ENCODE results near the gene LIF. TPM values are rescaled to one million over a fixed set of nuclear protein-coding genes. Genes with fewer than 3 reads are reported as not detected.
A peak's percentile ranks its signal among the peaks of the same experiment; 100 is the strongest.

LIF gene
- total RNA-seq, 1 donor from 2014 or later, result 6.9 TPM

DNA sequence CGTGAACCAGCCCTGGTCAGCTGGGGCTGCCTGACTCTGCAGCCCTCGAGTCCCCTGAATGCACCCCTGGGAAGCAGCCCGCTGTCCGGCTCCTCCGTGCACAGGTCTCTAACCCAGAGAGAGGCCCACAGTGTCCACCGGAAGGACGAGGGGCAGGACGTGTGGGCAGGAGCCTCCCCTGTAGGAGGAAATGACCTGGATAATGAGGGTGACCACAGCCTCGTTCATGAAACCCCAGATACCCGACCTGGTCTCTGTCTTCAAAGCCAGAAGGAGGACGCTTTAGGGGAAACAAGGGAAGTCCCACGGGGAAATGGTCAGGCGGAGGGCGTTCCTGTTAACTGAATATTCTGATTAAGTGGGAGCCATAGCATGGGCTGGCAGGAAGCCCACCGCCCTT, 23.3 kb downstream of the LIF start:
- Histone ChIP-seq H3K27me3 (no peaks in the 10 kb centered on the region), H3K4me1 (no peaks in the 10 kb centered on the region), H3K9me3 (no peaks in the 10 kb centered on the region), H3K27ac (no peak overlapping the region), H3K4me3 (no peak overlapping the region), H3K36me3 (no peaks in the 10 kb centered on the region)
- TF ChIP-seq, protein P1, sequence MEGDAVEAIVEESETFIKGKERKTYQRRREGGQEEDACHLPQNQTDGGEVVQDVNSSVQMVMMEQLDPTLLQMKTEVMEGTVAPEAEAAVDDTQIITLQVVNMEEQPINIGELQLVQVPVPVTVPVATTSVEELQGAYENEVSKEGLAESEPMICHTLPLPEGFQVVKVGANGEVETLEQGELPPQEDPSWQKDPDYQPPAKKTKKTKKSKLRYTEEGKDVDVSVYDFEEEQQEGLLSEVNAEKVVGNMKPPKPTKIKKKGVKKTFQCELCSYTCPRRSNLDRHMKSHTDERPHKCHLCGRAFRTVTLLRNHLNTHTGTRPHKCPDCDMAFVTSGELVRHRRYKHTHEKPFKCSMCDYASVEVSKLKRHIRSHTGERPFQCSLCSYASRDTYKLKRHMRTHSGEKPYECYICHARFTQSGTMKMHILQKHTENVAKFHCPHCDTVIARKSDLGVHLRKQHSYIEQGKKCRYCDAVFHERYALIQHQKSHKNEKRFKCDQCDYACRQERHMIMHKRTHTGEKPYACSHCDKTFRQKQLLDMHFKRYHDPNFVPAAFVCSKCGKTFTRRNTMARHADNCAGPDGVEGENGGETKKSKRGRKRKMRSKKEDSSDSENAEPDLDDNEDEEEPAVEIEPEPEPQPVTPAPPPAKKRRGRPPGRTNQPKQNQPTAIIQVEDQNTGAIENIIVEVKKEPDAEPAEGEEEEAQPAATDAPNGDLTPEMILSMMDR (IDR thresholded peaks at IDR 0.05), result no peak
- ATAC-seq (no peak), DNase-seq (no peak)
- intact Hi-C loops (cut with DNase I), result no loop called here

DNA sequence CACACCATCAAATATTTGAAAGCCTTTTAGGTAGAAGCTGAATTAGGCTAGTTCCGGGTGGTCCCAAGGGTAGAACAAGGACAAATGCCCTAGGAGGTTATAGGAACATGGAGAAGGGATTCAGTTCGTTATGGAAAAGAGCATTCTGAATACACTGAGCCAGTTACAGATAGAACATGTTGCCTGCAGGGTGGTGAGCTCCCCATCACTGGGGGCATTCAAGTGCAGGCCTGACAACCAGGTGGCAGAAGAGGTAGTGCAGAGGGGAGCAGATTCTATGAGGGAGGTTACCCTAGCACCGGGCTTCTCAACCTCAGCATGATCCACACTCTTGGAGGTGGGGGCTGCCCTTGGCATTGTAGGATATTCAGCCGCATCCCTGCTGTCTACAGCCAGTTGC, 24.2 kb downstream of the LIF start:
- Histone ChIP-seq H3K36me3 (no peaks in the 10 kb centered on the region), H3K27ac (no peak overlapping the region), H3K4me1 (no peaks in the 10 kb centered on the region), H3K27me3 (no peaks in the 10 kb centered on the region), H3K9me3 (no peaks in the 10 kb centered on the region), H3K4me3 (no peak overlapping the region)
- TF ChIP-seq, protein P1 (IDR thresholded peaks at IDR 0.05), result no peak
- intact Hi-C loops (cut with DNase I), result no loop called here
- ATAC-seq (no peak), DNase-seq (no peak)

DNA sequence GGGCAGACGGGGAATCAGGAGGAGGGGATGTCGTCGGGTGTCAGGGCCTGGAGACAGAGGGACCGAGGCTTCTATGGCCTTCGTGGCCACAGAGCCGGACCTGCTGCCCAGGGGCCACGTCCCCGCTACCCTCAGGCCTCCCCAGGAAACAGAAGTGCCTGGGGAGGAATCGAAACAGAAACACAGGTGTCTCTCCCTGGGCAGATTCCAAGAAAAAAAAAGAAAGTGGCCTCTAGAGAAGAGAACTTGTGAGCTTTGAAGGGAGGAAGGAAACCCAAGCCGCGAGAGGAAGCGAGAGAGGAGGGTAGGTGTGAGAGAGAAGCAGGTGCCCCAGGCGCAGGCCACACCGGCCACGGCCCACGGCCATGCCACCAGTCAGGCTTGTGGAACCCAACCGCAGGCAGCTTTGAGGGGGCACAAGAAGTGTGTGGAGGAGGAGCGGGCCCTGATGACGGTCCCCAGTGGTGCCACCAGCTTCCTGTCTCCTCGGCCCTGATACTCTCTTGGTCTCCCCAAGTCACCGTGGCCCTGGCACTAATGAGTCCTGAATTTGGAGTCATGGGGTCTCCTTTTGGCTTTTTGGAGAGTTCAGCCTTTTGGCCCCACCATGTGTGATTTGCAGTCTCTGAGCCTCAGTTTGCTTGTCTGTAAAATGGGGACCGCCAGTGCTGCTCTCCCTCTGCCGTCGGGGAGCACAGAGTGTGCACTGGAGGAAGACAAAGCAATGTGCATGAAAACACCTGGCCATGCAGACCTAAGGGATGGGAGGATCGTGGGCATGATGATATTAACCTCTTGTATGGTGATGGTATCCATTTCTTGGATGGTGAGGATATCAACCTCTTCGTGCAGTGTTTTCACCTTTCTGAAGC, 25.2 kb downstream of the LIF start:
- DNase-seq (no peak), ATAC-seq (peak; percentile 17)
- Histone ChIP-seq H3K9me3 (no peaks in the 10 kb centered on the region), H3K4me3 (no peak overlapping the region), H3K27ac (peak overlapping the region; percentile 17), H3K36me3 (no peaks in the 10 kb centered on the region), H3K27me3 (no peaks in the 10 kb centered on the region), H3K4me1 (no peaks in the 10 kb centered on the region)
- TF ChIP-seq, protein P1 (IDR thresholded peaks at IDR 0.05), result no peak
- intact Hi-C loops (cut with DNase I), result no loop called here

DNA sequence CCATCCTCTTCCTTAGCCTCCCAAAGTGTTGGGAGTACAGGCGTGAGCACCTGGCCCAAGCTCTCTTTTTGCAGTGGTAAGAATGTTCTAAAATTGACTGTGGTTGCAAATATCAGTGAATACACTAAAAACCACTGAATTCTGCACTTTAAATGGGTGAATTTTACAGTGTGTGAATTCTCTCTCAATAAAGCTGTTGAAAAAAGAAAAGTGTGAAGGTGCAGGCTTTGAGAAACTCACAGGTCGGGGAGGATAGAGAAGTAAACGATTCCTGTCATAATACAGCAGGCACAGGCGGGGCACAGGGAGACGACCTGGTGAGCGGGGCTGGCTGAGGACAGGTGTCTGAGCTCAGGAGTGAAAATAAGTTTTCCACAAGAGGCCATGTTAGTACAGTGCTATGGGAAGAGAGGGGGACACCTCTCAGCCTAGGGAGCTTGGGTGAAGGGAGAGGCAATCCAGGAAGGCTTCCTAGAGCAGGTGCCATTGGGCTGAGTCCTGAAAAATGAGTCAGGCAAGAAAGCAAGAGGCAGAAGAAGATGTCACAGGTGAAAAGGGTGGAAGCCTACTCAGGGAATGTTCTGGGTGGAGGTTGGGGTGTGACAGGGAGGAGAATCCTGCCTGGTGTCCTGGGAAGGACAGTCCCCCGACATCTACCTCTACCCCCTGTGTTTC, 26.1 kb downstream of the LIF start:
- TF ChIP-seq, protein P1 (IDR thresholded peaks at IDR 0.05), result no peak
- Histone ChIP-seq H3K27me3 (no peaks in the 10 kb centered on the region), H3K27ac (peak overlapping the region; percentile 17), H3K4me1 (no peaks in the 10 kb centered on the region), H3K4me3 (no peak overlapping the region), H3K36me3 (no peaks in the 10 kb centered on the region), H3K9me3 (no peaks in the 10 kb centered on the region)
- ATAC-seq, result no peak
- no peak for DNase-seq
- intact Hi-C loops (cut with DNase I), result no loop called here

DNA sequence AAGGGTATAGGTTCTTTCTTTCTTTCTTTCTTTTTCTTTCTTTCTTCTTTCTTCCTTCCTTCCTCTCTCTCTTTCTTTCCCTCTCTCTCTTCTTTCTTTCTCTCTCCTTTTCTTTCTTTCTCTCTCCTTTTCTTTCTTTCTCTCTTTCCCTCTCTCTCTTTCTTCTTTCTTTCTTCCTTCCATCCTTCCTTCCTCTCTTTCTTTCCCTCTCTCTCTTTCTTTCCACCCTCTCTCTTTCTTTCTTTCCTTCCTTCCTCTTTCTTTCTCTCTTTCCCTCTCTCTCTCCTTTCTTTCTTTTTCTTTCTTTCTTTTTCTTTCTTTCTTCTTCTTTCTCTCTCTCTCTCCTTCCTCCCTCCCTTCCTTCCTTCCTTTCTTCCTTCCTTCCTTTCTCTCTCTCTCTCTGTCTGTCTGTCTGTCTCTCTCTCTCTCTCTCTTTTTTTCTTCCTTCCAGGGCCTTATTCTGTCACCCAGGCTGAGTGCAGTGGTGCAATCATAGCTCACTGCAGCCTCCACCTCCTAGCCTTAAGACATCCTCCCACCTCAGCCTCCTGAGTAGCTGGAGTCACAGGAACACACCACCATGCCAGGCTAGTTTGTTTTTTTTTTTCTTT, 26.8 kb downstream of the LIF start:
- ATAC-seq, result no peak
- TF ChIP-seq, protein P1 (IDR thresholded peaks at IDR 0.05), result no peak
- Histone ChIP-seq H3K36me3 (no peaks in the 10 kb centered on the region), H3K4me3 (no peak overlapping the region), H3K9me3 (no peaks in the 10 kb centered on the region), H3K4me1 (no peaks in the 10 kb centered on the region), H3K27me3 (no peaks in the 10 kb centered on the region), H3K27ac (no peak overlapping the region)
- intact Hi-C loops (cut with DNase I), result no loop called here
- no peak for DNase-seq
